Esophagus squamous epithelium (tissue), 5 donors: ENCODE measurements around the gene MYO6. TPM values are rescaled to one million over a fixed set of nuclear protein-coding genes. Genes with fewer than 3 reads are reported as not detected.

ENCODE experiments used
- DNase-seq: peaks from one replicate; lab custom pipeline; 2025; lab: John Stamatoyannopoulos, UW
- H3K27ac ChIP-seq, 4 donors: fragments of 200-600 bp; sonication (generic); one replicate each; pipeline ENCODE4 v1.5.1; 2016 to 2019; ENCODE audit warnings: mild to moderate bottlenecking in 1 of 4
- H3K27me3 ChIP-seq, 4 donors: fragments of 200-600 bp; sonication (generic); 1 replicate in 3 of 4; 2 replicates in 1 of 4; pipeline versions ENCODE4 v1.5.1 to v1.6.0; 2017 to 2021; ENCODE audit warnings: antibody characterized with exemption in 1 of 4
- H3K36me3 ChIP-seq, 3 donors: fragments of 200-600 bp; sonication (generic); one replicate each; pipeline ENCODE4 v1.5.1; 2016 to 2019
- H3K4me1 ChIP-seq, 3 donors: fragments of 200-600 bp; sonication (generic); one replicate each; pipeline ENCODE4 v1.5.1; 2017 to 2019
- H3K4me3 ChIP-seq, 4 donors: fragments of 200-600 bp; sonication (generic); 1 replicate in 3 of 4; 2 replicates in 1 of 4; pipeline ENCODE4 v1.5.1; 2016 to 2019; ENCODE audit warnings: mild to moderate bottlenecking in 2 of 4, moderate library complexity in 1 of 4
- H3K9me3 ChIP-seq, 3 donors: fragments of 200-600 bp; sonication (generic); one replicate each; pipeline ENCODE4 v1.5.1; 2016 to 2019
- CTCF ChIP-seq, 6 experiments: fragments of 450-650 bp in 4 of 6; fragments of 200-600 bp in 2 of 6; sonication (generic) in 2 of 6; IDR thresholded peaks; one replicate each; pipeline ENCODE4 v1.5.1; 2016 to 2019; ENCODE audit warnings: antibody characterized with exemption in 6 of 6, mild to moderate bottlenecking in 4 of 6, moderate library complexity in 4 of 6
- POLR2A ChIP-seq, 4 donors: fragments of 450-650 bp; IDR thresholded peaks; one replicate each; pipeline ENCODE4 v1.6.1; 2017; ENCODE audit warnings: antibody characterized with exemption in 4 of 4, mild to moderate bottlenecking in 4 of 4, moderate library complexity in 3 of 4
- WGBS, 2 donors: methylation state at CpG; one replicate each; pipeline ENCODE4 v1.1.5; 2018; 5-methylcytosine and 5-hydroxymethylcytosine counted together
- intact Hi-C: fragments of 100-400 bp; cut with DNase I; formaldehyde crosslinking; loops from one replicate; pipeline ENCODE4 v1.15.0; 2022
- total RNA-seq, 4 donors: library from RNA; depleted of rRNA; stranded (reverse); fragments of >200 nt; gene quantifications; one replicate each; pipeline ENCODE4 v1.1.0, GENCODE V29; 2016
- donor health status: DM: yes; HTN: yes; CAD: no.

MYO6 gene
- total RNA-seq, 4 donors from 2014 or later = 22.1 to 37.0 (median 31.5) TPM

- DNase-seq = no peak
- WGBS, 2 donors = 8 to 14% methylated on average over 2 of the region's 2 CpGs
- Histone ChIP-seq H3K9me3 (no peaks in the 10 kb centered on the region), H3K4me3 (no peak overlapping the region), H3K27me3 (peaks cover 0 to 6% (median 0%) of the 10 kb centered on the region in 4 donors), H3K27ac (no peak overlapping the region), H3K36me3 (no peaks in the 10 kb centered on the region), H3K4me1 (peaks cover 4 to 35% (median 5%) of the 10 kb centered on the region in 3 donors)
- intact Hi-C loops = no loop called here
- TF ChIP-seq CTCF (IDR thresholded peaks at IDR 0.05) (no peak), POLR2A (IDR thresholded peaks at IDR 0.05) (no peak)
Observed at GRCh38 chr6:75746221-75746620, 2.8 kb upstream of the MYO6 start.

DNA sequence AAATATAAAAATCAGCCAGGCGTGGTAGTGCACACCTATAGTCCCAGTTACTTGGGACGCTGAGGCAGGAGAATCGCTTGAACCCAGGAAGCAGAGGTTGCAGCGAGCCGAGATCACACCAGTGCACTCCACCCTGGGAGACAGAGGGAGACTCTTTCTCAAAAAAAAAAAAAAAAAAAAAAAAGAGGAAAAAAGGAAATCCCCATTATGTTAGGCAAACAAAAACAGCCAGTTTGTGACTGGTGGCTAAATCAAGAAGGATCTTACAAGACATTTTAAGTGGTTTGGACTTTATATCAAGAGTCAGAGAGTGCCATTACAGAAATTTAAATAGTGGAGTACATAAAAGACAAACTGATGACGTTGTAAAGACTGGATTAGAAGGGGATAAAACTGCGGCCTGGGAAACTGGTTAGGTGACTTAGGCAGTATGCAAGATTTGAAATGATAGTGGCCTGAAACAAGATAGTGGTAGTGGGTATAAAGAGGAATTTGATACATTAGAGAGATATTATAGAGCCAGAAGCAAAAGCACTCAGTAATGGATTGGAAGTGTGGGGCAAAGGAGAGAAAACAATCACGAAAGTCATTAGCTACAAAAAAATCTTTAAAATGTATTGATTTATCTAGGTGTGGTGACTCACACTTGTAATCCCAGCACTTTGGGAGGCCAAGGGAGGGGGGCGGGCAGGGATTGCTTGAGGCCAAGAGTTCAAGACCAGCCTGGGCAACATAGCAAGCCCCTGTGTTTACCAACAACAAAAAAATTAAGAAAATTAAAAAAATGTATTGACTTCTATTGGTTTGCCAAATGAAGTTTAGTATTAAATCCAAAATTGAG is 1.7 kb upstream of the MYO6 start:
- no peak overlapping the region for H3K4me3 ChIP-seq
- no peak for TF ChIP-seq POLR2A (IDR thresholded peaks at IDR 0.05)
- no peak for TF ChIP-seq CTCF (IDR thresholded peaks at IDR 0.05)
- peak overlapping the region in 2 of 4 donors; percentile 92 to 95 for H3K27ac ChIP-seq
- WGBS, 2 donors = 52 to 65% methylated on average over 9 of the region's 9 CpGs
- H3K36me3 ChIP-seq = no peaks in the 10 kb centered on the region
- H3K27me3 ChIP-seq = peaks cover 0 to 6% (median 0%) of the 10 kb centered on the region in 4 donors
- DNase-seq = no peak
- peaks cover 4 to 45% (median 10%) of the 10 kb centered on the region in 3 donors for H3K4me1 ChIP-seq
- H3K9me3 ChIP-seq = no peaks in the 10 kb centered on the region
- intact Hi-C loops = no loop called here

GRCh38 chr6:75748003-75748742 is 866 bp upstream of the MYO6 start:
- peak overlapping the region; percentile 92 to 95 (median 94) for H3K27ac ChIP-seq
- peaks cover 4 to 52% (median 12%) of the 10 kb centered on the region in 3 donors for H3K4me1 ChIP-seq
- 10 to 11% methylated on average over 15 to 17 of the region's 17 CpGs for WGBS, 2 donors
- H3K4me3 ChIP-seq = peak overlapping the region; percentile 86 to 95 (median 92)
- no peaks in the 10 kb centered on the region for H3K36me3 ChIP-seq
- no peaks in the 10 kb centered on the region for H3K9me3 ChIP-seq
- no peak for DNase-seq
- intact Hi-C loops = no loop called here
- TF ChIP-seq POLR2A (IDR thresholded peaks at IDR 0.05) = no peak
- TF ChIP-seq CTCF (IDR thresholded peaks at IDR 0.05) = no peak
- peaks cover 0 to 6% (median 0%) of the 10 kb centered on the region in 4 donors for H3K27me3 ChIP-seq

- Histone ChIP-seq H3K4me1 (peaks cover 4 to 60% (median 12%) of the 10 kb centered on the region in 3 donors), H3K9me3 (no peaks in the 10 kb centered on the region), H3K27ac (no peak overlapping the region), H3K36me3 (no peaks in the 10 kb centered on the region), H3K27me3 (no peaks in the 10 kb centered on the region), H3K4me3 (peak overlapping the region in 1 of 4 donors; percentile 95)
- 58 to 79% methylated on average over 2 of the region's 2 CpGs for WGBS, 2 donors
- intact Hi-C loops = no loop called here
- DNase-seq = no peak
- TF ChIP-seq POLR2A (IDR thresholded peaks at IDR 0.05) = no peak
- TF ChIP-seq CTCF (IDR thresholded peaks at IDR 0.05) = no peak
Observed at GRCh38 chr6:75751443-75751842, 2.4 kb downstream of the MYO6 start.

DNA sequence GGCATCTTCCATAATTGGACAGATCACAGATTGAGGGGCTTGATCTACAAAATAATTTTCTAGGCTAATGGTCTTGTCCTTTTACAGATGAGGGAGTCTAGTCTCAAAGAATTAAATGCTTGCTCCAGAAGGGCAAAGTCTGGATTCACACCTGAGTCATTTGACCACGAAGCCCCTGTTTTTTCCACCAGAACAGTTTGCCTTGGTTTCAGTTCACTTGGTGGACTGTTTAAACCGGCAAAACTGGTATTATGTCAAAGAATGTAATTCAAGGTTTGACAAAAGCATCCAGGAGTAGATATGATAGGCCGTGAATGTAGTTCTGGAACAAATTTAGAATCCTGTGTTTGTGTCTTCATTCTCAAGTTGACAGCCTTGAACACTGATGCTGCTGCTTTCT is 3.3 kb downstream of the MYO6 start:
- Histone ChIP-seq H3K36me3 (no peaks in the 10 kb centered on the region), H3K27ac (no peak overlapping the region), H3K4me3 (no peak overlapping the region), H3K4me1 (peaks cover 4 to 55% (median 12%) of the 10 kb centered on the region in 3 donors), H3K9me3 (no peaks in the 10 kb centered on the region), H3K27me3 (no peaks in the 10 kb centered on the region)
- intact Hi-C loops = no loop called here
- WGBS, 2 donors = 49 to 50% methylated on average over 3 of the region's 3 CpGs
- no peak for TF ChIP-seq CTCF (IDR thresholded peaks at IDR 0.05)
- no peak for TF ChIP-seq POLR2A (IDR thresholded peaks at IDR 0.05)
- DNase-seq = no peak
